ENCODE data around the gene AFG3L2. TPM values are rescaled to one million over a fixed set of nuclear protein-coding genes. Genes with fewer than 3 reads are reported as not detected.

The AFG3L2 gene
- total and polyA plus RNA-seq, 2 of the 8 experiments (the other 6 are each of a cell fraction or from before 2014, with no cell fraction given), result 29.7 to 84.8 TPM

- H2AFZ ChIP-seq (ENCODE audit: low read length), result no peak overlapping the region
- H2BK120ac ChIP-seq (replicated peaks; ENCODE audit: low read depth, low read length), result no peak overlapping the region
- no peaks in the 10 kb centered on the region for H3K23me2 ChIP-seq (ENCODE audit: low read depth, low read length)
- H3K23ac ChIP-seq (ENCODE audit: insufficient read length), result no peak overlapping the region
- H2AK5ac ChIP-seq (ENCODE audit: low read depth, low read length), result no peak overlapping the region; the same call in 1 of the 2 replicates
- ChIA-PET POLR2A (ENCODE audit: partially characterized antibody) (interaction anchor here (1.4 kb wide), 1 partner anchor 8 kb away, joined by 4 read pairs; no protein-coding TSS in a partner anchor), CTCF (ENCODE audit: partially characterized antibody) (interaction anchor here (0.6 to 1.7 kb wide), 5 partner anchors 11 to 1098 kb away, joined by 3 to 8 read pairs (median 3); no protein-coding TSS in a partner anchor)
- H3K4ac ChIP-seq (replicated peaks; ENCODE audit: insufficient read length, low read depth, low read length), result no peak overlapping the region
- no peak overlapping the region for H4K8ac ChIP-seq (ENCODE audit: extremely low read depth, insufficient read depth, low read length)
- H3K27ac ChIP-seq (ENCODE audit: low read depth, low read length), result no peak overlapping the region
- H3K9ac ChIP-seq (replicated peaks in 1 of 4; ENCODE audit: extremely low read depth in 1 of 4, low read depth in 3 of 4, low read length in 3 of 4), result no peak overlapping the region
- H2BK20ac ChIP-seq (ENCODE audit: low read length), result no peak overlapping the region
- H2BK15ac ChIP-seq (ENCODE audit: low read length), result no peak overlapping the region
- no peak overlapping the region for H3K4me2 ChIP-seq (ENCODE audit: insufficient read depth in 1 of 2, low read depth in 2 of 2, low read length in 2 of 2)
- no peaks in the 10 kb centered on the region for H4K20me1 ChIP-seq (replicated peaks in 1 of 2; ENCODE audit: control insufficient read depth in 1 of 2, insufficient read depth in 2 of 2, low read length in 2 of 2)
- FAIRE-seq (no peak), DNase-seq (ENCODE audit: low read depth in 1 of 2, low spot score in 2 of 2) (no peak)
- H4K5ac ChIP-seq (ENCODE audit: insufficient read length, low read depth, low read length), result no peak overlapping the region
- H3K36me3 ChIP-seq (ENCODE audit: control insufficient read depth in 2 of 4, insufficient read depth in 4 of 4, low read length in 3 of 4), result no peaks in the 10 kb centered on the region
- no peak for TF ChIP-seq KDM4A (IDR thresholded peaks at IDR 0.05; ENCODE audit: low read depth, low read length, severe bottlenecking)
- TF ChIP-seq POLR2A (IDR thresholded peaks at IDR 0.05; ENCODE audit: control extremely low read depth in 1 of 2, low read depth in 2 of 2, low read length in 2 of 2), result no peak
- no peak for TF ChIP-seq CBX8 (IDR thresholded peaks at IDR 0.05; ENCODE audit: borderline replicate concordance, low read depth, low read length)
- no peak for TF ChIP-seq ATF2 (IDR thresholded peaks at IDR 0.05; ENCODE audit: low read length)
- peak overlapping the region; percentile 50; the same call in 1 of the 2 replicates for H2BK12ac ChIP-seq (ENCODE audit: low read depth, low read length)
- 0 out of 4 replicates have a peak, but pooled peaks cover 0 to 4% of the 10 kb centered on the region in 2 experiments for H3K9me3 ChIP-seq (ENCODE audit: insufficient read depth in 2 of 2, low read depth in 1 of 2, low read length in 1 of 2)
- no peaks in the 10 kb centered on the region; a peak in 1 of 7 replicates for H3K4me1 ChIP-seq (replicated peaks in 1 of 4; ENCODE audit: control insufficient read depth in 3 of 4, insufficient read depth in 4 of 4, low read length in 3 of 4)
- H2BK5ac ChIP-seq (ENCODE audit: low read depth, low read length), result no peak overlapping the region
- H3K4me3 ChIP-seq (ENCODE audit: extremely low read depth in 1 of 4, insufficient read depth in 2 of 4, low read depth in 3 of 4, low read length in 4 of 4), result no peak overlapping the region
- H3K14ac ChIP-seq (ENCODE audit: insufficient read length), result no peak overlapping the region
- H3K56ac ChIP-seq (replicated peaks; ENCODE audit: insufficient read length, low read depth, low read length), result no peak overlapping the region
- 91% methylated on average over 3 of the region's 3 CpGs; no CpG with 5 or more reads in 1 of the 2 experiments for WGBS, 2 experiments (ENCODE audit: extremely low coverage in 1 of 2, insufficient coverage in 1 of 2, insufficient read length in 1 of 2, insufficient replicate concordance in 2 of 2, low coverage in 1 of 2, low lambda C conversion rate in 2 of 2, missing lambda C conversion rate in 1 of 2)
- no peaks in the 10 kb centered on the region for H3K79me1 ChIP-seq (ENCODE audit: low read depth, low read length)
- no peak overlapping the region for H3K18ac ChIP-seq (ENCODE audit: extremely low read depth, low read length)
- no peaks in the 10 kb centered on the region; a peak in 1 of 7 replicates for H3K27me3 ChIP-seq (replicated peaks in 1 of 4; ENCODE audit: control insufficient read depth in 3 of 4, extremely low read depth in 1 of 4, insufficient read depth in 3 of 4, low read length in 3 of 4)
- H3K79me2 ChIP-seq (ENCODE audit: control insufficient read depth in 1 of 2, insufficient read depth in 2 of 2, low read length in 2 of 2), result no peaks in the 10 kb centered on the region
- no peak overlapping the region for H4K91ac ChIP-seq (replicated peaks; ENCODE audit: insufficient read length, low read length)
Measured at GRCh38 chr18:12296087-12296403, 81.0 kb downstream of the AFG3L2 start.

All from H1 (cell line).